HEK293T (cell line): ENCODE data around the gene CEP57.

Experiments used
- ARNT ChIP-seq: fragments of 450-650 bp; IDR thresholded peaks from 2 replicates; pipeline ENCODE4 v1.6.1; 2017; ENCODE audit warnings: mild to moderate bottlenecking
- BHLHE40 ChIP-seq: fragments of 450-650 bp; IDR thresholded peaks from 2 replicates; pipeline ENCODE4 v1.6.1; 2016; ENCODE audit warnings: mild to moderate bottlenecking, moderate library complexity, borderline replicate concordance
- CTBP1 ChIP-seq: fragments of 450-650 bp; IDR thresholded peaks from 2 replicates; pipeline ENCODE4 v1.6.1; 2016; ENCODE audit warnings: borderline replicate concordance
- FOXA1 ChIP-seq: fragments of 450-650 bp; IDR thresholded peaks from 2 replicates; pipeline ENCODE4 v1.6.1; 2016; ENCODE audit warnings: mild to moderate bottlenecking
- FOXK2 ChIP-seq: fragments of 450-650 bp; IDR thresholded peaks from 2 replicates; pipeline ENCODE4 v1.6.1; 2016; ENCODE audit warnings: mild to moderate bottlenecking
- HDGF ChIP-seq: fragments of 450-650 bp; IDR thresholded peaks from 2 replicates; pipeline ENCODE4 v1.6.1; 2017; ENCODE audit warnings: antibody characterized with exemption, borderline replicate concordance
- L3MBTL2 ChIP-seq: fragments of 450-650 bp; conservative IDR thresholded peaks from 2 replicates; pipeline ENCODE4 v1.6.1; 2016; ENCODE audit warnings: mild to moderate bottlenecking
- LEF1 ChIP-seq: fragments of 450-650 bp; IDR thresholded peaks from 2 replicates; pipeline ENCODE4 v1.6.1; 2017; ENCODE audit warnings: mild to moderate bottlenecking, borderline replicate concordance
- NFRKB ChIP-seq: fragments of 450-650 bp; IDR thresholded peaks from 2 replicates; pipeline ENCODE4 v1.6.1; 2016; ENCODE audit warnings: mild to moderate bottlenecking, moderate library complexity
- PKNOX1 ChIP-seq: fragments of 450-650 bp; IDR thresholded peaks from 2 replicates; pipeline ENCODE4 v1.6.1; 2016
- SP1 ChIP-seq: fragments of 450-650 bp; IDR thresholded peaks from 2 replicates; pipeline ENCODE4 v1.6.1; 2017
- SUZ12 ChIP-seq: fragments of 450-650 bp; IDR thresholded peaks from 2 replicates; pipeline ENCODE4 v1.6.1; 2016; ENCODE audit warnings: mild to moderate bottlenecking

GRCh38 chr11:95790123-95790932, at the start of gene CEP57:
- no peak for TF ChIP-seq FOXA1
- TF ChIP-seq FOXK2: no peak
- no peak for TF ChIP-seq SUZ12
- peak; percentile 98 for TF ChIP-seq PKNOX1
- TF ChIP-seq NFRKB: no peak
- TF ChIP-seq ARNT: no peak
- TF ChIP-seq BHLHE40: no peak
- TF ChIP-seq LEF1: no peak
- TF ChIP-seq SP1: no peak
- TF ChIP-seq CTBP1: no peak
- no peak; the same call in 1 of the 2 replicates for TF ChIP-seq L3MBTL2
- no peak for TF ChIP-seq HDGF
